ENCODE results near the gene IL22RA2. TPM values are rescaled to one million over a fixed set of nuclear protein-coding genes. Genes with fewer than 3 reads are reported as not detected.
A peak's percentile ranks its signal among the peaks of the same experiment; 100 is the strongest.

Gene IL22RA2
- total RNA-seq, 1 donor from 2014 or later, result not detected

DNA sequence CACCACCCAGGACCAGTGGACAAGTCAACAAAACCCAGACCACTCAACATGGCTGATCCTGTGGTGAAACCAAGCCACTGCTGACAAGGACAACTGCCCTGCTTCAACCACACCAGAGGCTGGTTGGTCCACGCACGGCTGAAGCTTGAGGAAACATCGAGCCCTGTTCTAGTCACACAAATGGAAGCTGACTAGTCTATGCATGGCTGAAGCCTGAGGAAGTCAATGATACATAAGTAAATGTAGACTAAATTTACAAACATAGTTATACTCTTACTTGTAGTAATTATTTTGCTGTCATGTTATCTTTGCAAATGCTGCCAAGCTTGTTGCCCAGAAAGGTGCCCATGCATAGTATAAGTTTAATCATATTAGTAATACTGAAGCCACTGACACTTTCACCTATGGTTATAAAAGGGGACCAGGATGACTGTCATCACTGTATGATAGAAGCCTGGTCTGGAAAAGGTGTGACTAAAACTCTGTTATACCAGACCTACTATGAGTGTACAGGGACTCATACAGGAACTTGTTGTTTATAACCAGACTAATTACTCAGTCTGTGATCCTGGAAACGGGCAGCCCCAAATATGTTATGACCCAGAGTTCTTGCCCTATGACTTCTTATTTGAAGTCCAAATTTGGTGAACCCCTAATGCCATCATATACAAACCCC is 5.6 kb downstream of the IL22RA2 start:
- no peak for DNase-seq (ENCODE audit: low read depth in 2 of 2)

DNA sequence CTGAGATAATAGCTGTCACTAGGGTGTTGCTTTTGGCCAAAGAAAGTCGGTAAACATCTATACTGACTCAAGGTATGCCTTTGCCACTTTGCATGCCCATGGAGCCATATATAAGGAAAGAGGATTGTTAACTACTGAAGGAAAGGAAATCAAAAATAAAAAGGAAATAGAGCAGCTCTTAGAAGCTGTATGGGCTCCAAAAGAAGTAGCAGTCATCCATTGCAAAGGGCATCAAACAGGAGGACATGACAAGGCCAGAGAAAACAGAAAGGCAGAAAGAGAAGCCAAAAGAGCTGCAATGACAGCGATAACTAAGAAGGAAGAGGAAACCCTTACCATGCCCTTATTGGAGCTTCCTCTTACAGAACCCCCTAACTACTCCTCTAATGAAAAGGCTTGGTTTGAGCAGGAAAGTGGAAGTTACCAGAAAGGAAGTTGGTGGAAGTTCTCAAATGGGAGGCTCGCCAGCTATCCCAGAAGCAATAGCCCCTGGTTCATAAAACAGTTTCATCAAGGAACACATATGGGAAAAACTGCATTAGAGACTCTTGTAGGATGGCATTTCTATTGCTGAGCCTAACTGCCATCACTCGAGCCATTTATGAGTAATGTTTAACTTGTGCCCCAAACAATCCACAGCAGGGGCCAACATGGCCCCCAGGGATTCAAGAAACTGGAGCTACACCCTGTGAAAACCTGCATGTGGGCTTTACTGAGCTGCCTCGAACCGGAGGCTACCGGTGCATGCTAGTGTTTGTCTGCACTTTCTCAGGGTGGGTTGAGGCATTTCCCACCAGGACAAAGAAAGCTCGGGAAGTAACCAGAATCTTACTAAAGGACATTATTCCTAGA is 7.0 kb downstream of the IL22RA2 start:
- DNase-seq (ENCODE audit: low read depth in 2 of 2), result no peak

DNA sequence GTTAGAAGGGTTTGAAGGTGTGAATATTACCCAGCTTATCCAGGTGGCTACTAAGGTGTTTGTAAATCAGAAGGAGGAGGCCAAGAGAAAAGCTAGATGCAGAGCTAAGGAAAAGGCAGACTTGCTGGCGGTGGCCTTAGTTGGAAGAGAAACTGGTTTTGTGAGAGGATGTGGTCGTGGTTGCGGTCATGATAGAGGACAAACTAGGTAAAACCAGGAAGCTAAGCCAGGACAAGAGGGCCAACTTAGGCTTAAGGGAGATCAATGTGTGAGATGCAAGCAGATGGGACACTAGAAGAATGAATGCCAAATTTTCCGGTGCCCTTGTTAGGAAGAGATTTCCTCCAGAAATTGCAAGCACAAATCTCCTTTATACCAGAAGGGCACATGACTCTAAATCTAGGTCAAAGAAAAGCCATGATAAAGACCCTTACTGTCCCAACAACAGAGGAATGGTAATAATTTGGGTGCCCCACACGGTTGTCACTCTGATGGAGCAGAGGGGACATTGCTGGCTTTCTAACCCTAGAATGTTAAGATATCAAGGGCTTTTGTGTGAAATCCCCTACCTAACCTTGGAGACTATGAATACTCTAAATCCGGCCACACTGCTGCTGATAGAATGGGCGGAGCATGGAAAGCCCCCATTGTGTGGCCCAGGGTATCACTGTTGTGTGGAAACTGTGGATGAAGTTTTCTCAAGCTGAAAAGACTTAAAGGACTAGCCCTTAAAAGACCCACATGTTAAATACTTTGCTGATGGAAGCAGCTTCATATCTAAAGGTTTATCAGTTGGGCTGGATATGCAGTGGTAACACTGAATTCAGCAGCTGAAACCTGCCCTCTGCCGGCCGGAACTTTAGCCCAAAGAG is 7.8 kb downstream of the IL22RA2 start:
- DNase-seq (ENCODE audit: low read depth in 2 of 2), result no peak

DNA sequence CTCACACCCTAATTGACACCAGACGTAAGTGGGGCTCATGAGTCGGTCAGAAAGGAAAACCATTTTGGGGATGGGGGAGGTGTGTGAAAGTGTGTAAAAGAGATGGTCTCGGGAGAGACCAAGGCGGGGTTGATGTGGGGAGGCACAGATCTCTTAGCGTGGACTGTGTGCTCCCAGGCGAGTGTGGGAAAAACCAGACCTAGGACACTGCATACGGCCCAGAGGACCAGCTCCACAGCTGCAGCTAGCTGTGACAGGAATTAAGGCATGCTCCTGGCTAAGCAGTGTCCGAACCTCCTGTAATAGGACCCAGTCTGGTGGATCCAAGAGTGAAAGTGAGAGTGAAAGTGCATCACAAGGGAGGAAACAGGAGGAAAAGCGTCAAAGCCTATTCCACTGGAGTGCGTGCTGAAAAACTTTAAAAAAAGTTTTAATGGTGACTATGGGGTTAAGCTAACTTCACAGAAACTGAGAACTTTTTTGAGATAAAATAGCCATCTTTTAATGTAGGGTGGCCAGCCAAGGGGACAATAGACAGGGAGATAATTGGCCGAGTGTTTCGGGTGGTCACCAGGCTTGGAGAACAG is 9.6 kb downstream of the IL22RA2 start:
- no peak for DNase-seq (ENCODE audit: low read depth in 2 of 2)

DNA sequence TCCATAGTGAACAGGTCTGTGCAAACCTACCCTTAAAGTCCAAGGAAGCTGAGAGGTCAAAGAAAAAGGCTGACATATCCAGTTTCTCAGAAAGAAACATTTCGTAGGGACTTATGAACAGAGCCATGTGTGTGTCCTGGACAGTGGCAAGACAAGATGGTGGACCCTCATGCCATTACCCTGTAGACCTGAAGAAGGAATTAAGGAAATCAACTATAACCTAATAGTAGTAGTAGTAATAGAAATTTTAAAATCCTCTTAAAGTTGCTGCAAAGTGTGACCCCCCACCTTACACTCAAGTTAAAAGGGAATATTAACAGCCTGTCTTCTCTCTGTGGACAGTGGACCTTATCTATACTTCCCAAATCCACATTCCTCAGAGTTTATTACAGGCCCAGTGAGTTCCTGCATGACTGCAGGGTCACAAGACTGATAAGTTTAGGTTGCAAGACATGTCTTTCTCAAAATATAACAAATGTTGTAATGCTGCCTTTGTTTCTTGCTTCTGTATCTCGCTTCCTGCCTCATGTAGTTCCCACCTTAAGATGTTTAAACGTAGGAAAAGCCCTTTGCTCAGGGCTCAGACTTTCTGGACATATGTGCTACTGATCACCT is 10.6 kb downstream of the IL22RA2 start:
- no peak for DNase-seq (ENCODE audit: low read depth in 2 of 2)

DNA sequence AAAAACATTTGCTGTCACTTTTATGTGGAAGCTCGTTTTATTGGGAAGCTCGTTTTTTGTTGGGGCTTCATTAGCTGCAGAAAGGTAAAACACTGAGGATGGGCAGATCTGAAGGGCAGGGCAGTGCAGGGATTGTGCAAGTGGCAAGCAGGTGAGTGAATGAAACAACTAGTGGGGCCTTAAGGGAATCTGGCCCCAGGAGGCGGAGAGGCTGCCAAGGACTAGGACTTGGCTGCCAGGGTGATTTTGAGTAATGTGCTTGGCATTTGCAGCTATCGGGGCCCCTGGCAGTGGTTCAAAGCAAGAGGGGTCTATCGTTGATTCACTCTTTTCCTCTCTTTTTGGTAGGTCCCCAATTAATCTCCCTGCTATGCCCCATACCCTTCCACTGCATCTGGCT is 11.5 kb downstream of the IL22RA2 start:
- DNase-seq (ENCODE audit: low read depth in 2 of 2), result no peak

DNA sequence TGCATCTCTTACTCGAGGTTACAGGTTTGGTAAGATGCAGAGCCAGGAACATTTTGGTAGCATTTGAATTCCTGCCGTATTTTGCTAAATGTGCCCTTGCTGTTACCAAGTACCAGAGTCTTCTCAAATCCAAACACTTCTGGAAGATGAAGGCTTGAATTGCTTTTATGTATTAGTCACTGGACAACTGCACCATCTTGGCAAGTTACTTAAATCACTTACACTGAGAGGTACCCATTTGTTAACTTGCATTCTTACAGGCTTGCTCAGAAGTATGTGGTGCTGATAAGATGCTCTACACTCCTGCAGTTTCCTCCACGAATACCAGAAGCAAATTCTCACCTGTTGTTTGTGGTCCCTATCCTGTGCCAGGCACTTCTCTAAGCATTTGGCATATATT is 12.7 kb downstream of the IL22RA2 start:
- DNase-seq (ENCODE audit: low read depth in 2 of 2), result no peak

DNA sequence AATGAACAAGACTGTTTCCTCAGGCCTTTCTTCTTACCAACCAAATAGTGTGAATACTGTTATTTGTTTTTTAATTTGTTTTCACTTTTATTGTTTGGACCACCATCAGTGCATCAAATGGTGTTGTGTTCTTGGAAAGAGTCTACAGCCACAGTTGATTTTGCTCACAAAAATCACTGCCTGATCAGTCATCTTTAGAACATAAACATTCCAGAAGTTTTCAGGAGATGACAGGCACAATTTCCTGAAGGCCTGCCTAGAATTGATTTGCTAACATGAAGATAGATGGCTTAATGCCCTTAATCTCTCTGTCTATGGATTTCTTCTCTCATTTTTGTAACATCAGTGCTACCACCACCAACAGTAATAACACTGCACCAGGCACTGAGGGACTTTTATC is 13.5 kb downstream of the IL22RA2 start:
- no peak for DNase-seq (ENCODE audit: low read depth in 2 of 2)

DNA sequence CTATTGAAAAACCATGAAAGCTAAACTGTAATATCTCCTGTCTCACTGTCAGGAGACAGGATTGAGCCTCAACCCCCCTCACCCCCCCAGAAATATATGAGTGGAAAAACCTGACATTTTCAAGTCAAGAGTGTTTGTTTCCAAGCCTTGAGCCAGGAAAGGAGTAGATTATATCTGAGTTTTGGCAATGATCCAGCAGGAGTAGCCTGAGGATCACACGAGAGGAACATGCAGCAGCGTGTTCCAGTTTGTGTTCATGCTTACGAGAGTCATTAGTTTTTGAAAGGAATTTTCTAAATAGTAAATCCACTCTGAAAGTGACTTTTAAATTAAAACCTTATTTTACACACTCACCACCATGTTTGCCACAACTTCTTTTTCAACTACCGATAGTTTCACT is 15.8 kb downstream of the IL22RA2 start:
- peak in 1 of 2 donors; percentile 41 for DNase-seq (ENCODE audit: low read depth in 2 of 2)

DNA sequence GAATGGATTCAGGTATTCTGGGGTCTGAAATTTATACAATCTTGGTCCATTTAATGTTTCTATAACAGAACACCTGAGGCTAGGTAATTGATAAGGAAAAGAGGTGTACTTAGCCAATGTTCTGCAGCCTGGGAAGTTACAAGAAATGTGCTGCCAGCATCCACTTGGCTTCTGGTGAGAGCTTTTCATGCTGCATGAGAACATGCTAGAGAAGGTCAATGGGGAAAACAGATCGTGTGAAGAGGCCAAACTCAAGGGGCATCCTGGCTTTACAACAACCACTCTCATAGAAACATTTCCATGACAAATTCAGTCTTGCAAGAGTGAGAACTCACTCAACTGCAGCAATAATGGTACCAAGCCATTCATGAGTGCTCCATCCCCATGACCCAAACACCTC is 16.8 kb downstream of the IL22RA2 start:
- DNase-seq (ENCODE audit: low read depth in 2 of 2), result no peak

DNA sequence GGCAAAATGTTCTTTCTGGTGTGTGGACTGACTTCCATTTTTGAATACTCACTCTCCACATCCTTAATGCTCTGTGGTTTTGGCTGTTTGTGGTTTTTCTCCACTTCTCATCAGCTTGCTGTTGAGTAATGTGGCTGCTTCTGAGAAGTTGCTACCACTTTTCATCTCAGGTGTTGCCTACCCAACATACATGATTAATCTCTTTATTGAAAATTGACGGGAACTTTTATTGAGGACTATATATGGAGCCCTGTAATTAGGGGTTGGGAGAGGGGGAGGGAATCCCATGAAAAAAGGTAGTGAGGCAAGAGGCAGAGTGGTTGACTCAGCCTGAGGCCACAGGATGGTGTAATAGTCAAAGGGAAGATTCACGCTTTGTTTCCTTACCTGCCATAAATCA is 17.6 kb downstream of the IL22RA2 start:
- no peak for DNase-seq (ENCODE audit: low read depth in 2 of 2)

DNA sequence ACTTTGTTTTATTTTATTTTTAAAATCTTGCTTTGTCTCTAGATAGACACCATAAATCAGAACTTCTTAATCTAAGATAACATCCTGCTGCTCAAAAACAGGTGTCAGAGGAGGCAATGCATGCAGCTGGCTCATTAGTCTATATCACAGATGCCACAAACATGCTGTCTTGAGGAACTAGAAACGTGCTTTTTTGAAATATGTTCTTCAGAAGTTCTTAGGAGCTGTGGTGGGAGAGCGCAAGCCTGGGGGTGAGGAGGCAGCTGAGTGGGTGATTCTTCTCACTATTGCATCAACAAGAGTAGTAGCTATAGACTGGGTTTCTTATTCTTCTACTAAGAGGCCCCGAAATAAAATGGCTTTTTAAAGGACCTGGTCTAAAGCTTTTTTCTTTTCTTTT is 23.4 kb downstream of the IL22RA2 start:
- DNase-seq (ENCODE audit: low read depth in 2 of 2), result no peak

DNA sequence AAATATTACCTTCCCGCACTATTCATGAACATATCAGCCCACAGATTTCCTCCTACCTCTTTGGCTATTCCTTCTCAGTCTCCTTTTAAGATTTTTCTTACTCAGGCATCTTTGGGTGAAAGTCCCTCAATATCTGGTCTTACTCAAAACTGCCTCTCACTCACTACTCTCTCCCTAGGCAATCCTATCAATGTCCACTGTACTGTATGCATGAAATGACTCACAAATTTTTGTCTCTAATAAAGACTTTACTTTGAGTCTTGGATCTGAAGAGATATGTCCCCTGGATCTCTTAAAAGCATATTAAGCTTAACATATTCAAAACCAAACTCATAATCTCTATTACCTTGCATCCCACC is 24.4 kb downstream of the IL22RA2 start:
- DNase-seq (ENCODE audit: low read depth in 2 of 2), result no peak

DNA sequence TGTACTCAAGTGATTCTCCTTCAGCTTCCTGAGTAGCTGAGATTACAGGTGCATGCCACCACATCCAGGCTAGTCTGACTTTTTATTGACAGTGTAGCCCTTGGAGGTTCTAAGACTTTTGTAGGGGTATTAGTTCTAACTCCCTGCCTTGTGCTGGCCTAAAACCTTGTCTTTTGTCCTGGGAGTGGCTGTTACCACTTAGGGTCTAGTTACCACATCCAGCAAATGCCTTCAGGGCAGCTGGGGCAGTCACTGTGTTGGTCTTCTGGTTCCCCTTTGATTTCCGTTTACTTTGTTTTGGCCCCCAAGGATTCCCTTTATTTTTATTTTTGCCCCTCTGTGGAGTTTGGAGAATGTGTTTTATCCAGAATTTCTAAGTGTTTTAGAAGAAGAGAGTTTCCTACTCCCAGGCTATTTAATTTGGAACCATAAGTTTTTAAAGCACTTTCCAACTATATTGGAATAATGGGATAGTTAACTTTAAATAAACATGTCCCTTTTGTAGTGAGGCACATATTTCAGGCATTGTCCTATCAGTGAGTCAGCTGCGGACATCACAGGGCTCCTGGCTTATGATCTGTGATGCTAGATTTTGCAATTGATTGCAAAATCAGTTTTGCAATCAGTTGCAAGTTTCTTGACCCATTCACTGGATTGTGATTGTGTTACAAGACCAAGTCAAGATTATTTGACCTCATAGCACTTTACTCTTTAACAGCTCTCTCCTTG is 25.0 kb downstream of the IL22RA2 start:
- DNase-seq (ENCODE audit: low read depth in 2 of 2), result no peak

DNA sequence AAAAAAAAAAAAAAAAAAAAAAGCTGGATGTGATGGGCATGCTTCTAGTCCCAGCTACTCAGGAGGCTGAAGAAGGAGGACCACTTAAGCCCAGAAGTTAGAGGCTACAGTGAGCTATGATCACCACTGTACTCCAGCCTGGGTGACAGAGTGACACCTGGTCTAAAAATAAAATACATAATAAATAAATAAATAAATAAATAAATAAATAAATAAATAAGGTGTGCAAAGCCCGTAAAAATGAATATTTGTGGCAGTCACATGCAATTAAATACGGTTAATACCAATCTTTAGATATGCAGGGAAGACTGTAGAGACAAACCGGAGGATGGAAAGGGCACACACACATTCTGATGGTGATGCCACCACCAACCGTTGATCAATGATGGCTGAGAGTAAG is 26.2 kb downstream of the IL22RA2 start:
- no peak for DNase-seq (ENCODE audit: low read depth in 2 of 2)

DNA sequence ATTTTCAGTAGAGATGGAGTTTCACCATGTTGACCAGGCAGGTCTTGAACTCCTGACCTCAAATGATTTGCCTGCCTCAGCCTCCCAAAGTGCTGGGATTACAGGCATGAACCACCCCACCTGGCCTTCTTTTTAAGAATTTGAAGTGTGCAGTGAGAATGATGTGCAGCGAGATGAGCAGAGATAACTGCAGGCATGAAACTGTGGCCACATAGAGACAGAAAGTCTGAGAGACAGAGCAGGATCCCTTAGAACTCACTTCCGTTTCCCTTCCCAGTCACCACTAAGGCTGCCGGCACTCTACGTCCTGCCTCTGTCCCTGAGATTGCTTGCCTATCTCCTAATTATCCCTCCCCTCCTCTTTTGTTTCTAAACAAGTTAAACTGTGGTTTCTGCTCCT is 27.2 kb downstream of the IL22RA2 start:
- no peak for DNase-seq (ENCODE audit: low read depth in 2 of 2)

DNA sequence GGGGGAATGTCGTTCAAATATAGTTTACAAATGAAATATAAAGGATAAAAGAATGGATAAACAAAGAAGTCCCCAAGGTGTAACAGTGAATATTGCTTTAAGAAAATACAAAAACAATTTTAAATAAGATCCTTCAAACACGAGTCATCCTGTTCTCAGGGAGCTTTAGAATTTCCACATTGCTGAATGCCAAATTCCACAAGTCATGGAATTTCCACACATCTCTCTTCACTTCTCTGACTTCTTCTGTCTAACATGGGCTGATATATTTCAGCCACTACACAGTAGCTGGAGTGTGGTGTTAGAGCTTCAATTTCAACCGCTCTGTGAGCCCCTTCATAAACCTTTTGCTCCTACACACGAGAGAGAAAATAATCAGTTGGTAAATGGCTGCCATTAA is 28.0 kb downstream of the IL22RA2 start:
- no peak for DNase-seq (ENCODE audit: low read depth in 2 of 2)

DNA sequence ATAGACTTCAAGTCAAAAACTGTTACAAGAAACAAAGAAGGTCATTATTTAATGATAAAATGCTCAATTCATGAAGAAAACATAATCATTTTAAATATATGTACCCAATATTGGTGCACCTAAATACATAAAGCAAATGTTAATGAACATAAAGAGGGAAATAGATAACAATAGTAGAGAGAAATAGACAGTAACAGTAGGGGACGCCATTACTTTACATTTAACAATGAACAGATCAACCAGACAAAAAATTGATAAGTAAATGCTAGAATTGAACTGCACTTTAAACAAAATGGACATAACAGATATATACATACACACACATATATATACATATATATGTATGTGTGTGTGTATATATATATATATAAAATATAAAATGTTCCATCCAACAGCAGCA is 37.4 kb downstream of the IL22RA2 start:
- peak; percentile 10 to 39 for DNase-seq (ENCODE audit: low read depth in 2 of 2)

DNA sequence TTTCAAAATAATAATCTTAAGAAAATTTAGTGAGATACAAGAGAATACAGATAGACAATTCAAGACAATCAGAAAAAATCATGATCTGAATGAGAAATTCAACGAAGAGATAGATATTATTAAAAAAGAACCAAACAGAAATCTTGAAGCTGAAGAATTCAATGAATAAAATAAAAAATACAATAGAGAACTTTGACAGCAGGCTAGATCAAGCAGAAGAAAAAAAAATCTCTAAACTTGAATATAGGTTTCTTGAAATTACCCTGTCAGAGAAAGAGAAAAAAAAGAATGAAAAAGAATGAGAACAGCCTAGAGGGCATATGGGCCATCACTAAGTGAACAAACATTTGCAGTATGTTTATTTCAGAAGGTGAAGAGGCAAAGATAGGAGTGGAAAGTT is 39.0 kb downstream of the IL22RA2 start:
- DNase-seq (ENCODE audit: low read depth in 2 of 2), result no peak

DNA sequence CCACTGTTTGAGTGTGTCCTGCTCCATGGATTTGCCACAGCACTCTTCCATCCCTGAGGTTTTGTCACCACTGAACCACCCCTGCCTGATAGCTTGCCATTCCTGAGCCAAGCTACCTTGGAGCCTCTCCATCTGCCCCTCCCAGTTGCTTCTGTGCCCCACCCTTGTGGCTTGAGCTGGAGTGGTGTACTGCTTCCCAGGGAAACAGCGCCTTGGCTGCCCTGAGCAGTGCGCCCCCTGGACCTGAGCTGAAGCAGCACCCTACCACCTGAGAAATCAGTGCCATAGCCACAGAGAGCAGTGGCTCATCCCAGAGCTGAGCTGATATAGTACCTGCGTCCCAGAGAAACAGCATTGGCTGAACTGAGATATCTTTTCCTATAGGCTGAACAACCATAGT is 40.3 kb downstream of the IL22RA2 start:
- no peak for DNase-seq (ENCODE audit: low read depth in 2 of 2)

Measured in dermis microvascular lymphatic vessel endothelial cell (primary cell).